Endothelial cell of umbilical vein (primary cell): ENCODE results near the gene TAF10. TPM values are rescaled to one million over a fixed set of nuclear protein-coding genes. Genes with fewer than 3 reads are reported as not detected.

Source experiments
- BruUV-seq: library from RNA; stranded (reverse); fragments of 400-500 nt; replicated peaks from 2 replicates; lab custom pipeline; 2021; lab: Mats Ljungman, UMichigan
- CTCF ChIA-PET: fragments of 300-600, 350-600 bp; sonication (Branson Sonifier 250); formaldehyde crosslinking; loops from one replicate; lab custom pipeline; 2021; ENCODE audit warnings: antibody characterized with exemption, inconsistent platforms; lab: Charles Lee
- POLR2A ChIA-PET: fragments of 300-600, 350-600 bp; sonication (Branson Sonifier 250); formaldehyde crosslinking; loops from one replicate; lab custom pipeline; 2021; ENCODE audit warnings: antibody characterized with exemption, inconsistent platforms; lab: Charles Lee
- DNase-seq: peaks from one replicate; pipeline ENCODE4 v3.0.0-alpha.2; 2011; ENCODE audit warnings: low read depth, low spot score
- FAIRE-seq: peaks from 2 replicates; lab custom pipeline; 2011; peaks lifted over from hg19 to GRCh38; lab: Jason Lieb, UNC
- H2AFZ ChIP-seq: 2 replicates; pipeline ENCODE4 v1.6.0; 2012; ENCODE audit warnings: low read depth, low read length, control low read depth, inconsistent platforms
- H3K27ac ChIP-seq: 2 replicates; pipeline ENCODE4 v1.5.1; 2011; ENCODE audit warnings: low read depth, mild to moderate bottlenecking, control low read depth, low read length, moderate library complexity; ENCODE audit not compliant: insufficient read depth
- H3K27me3 ChIP-seq, 2 experiments: 2 replicates each; pipeline versions ENCODE4 v1.6.0 to v1.6.1; 2011; ENCODE audit warnings: low read length in 2 of 2, mixed read lengths in 1 of 2; ENCODE audit not compliant: control insufficient read depth in 2 of 2, insufficient read depth in 2 of 2
- H3K36me3 ChIP-seq, 2 experiments: 2 replicates in 1 of 2; 3 replicates in 1 of 2; pipeline ENCODE4 v1.5.1; 2011; ENCODE audit warnings: low read length in 2 of 2, mild to moderate bottlenecking in 1 of 2, moderate library complexity in 1 of 2; ENCODE audit not compliant: control insufficient read depth in 2 of 2, insufficient read depth in 2 of 2; ENCODE audit errors: extremely low read depth in 1 of 2
- H3K4me1 ChIP-seq: 3 replicates; pipeline ENCODE4 v1.5.1; 2011; ENCODE audit warnings: mild to moderate bottlenecking, low read length; ENCODE audit not compliant: control insufficient read depth, insufficient read depth; ENCODE audit errors: extremely low read depth
- H3K4me2 ChIP-seq: 2 replicates; pipeline ENCODE4 v1.6.1; 2011; ENCODE audit warnings: low read length, control low read depth, mixed read lengths; ENCODE audit not compliant: insufficient read depth
- H3K4me3 ChIP-seq, 3 experiments: fragments of 200-600 bp in 1 of 3; sonication (generic), shearing (Covaris generic) in 1 of 3; replicated peaks in 1 of 3; 2 replicates each; pipeline ENCODE4 v1.5.1; 2011 to 2016; ENCODE audit warnings: control low read depth in 3 of 3, low read length in 3 of 3, mild to moderate bottlenecking in 2 of 3, inconsistent platforms in 1 of 3, low read depth in 1 of 3, moderate library complexity in 1 of 3; ENCODE audit not compliant: insufficient read depth in 1 of 3
- H3K79me2 ChIP-seq: 2 replicates; pipeline ENCODE4 v1.6.0; 2012; ENCODE audit warnings: low read length, inconsistent platforms; ENCODE audit not compliant: control insufficient read depth, insufficient read depth
- H3K9ac ChIP-seq: replicated peaks from 2 replicates; pipeline ENCODE3; 2011; ENCODE audit warnings: low read length, control low read depth; ENCODE audit not compliant: insufficient read depth; ENCODE audit errors: extremely low read depth
- H3K9me1 ChIP-seq: replicated peaks from 3 replicates; pipeline ENCODE4 v1.6.0; 2011; ENCODE audit warnings: mild to moderate bottlenecking, low read length; ENCODE audit not compliant: control insufficient read depth, insufficient read depth; ENCODE audit errors: extremely low read depth
- H3K9me3 ChIP-seq: replicated peaks from 2 replicates; pipeline ENCODE4 v1.5.1; 2012; ENCODE audit warnings: low read length, inconsistent platforms; ENCODE audit not compliant: control insufficient read depth, insufficient read depth
- H4K20me1 ChIP-seq: replicated peaks from 2 replicates; pipeline ENCODE3; 2011; ENCODE audit warnings: mild to moderate bottlenecking, low read length; ENCODE audit not compliant: control insufficient read depth, insufficient read depth; ENCODE audit errors: extremely low read depth
- CTCF ChIP-seq, 2 donors: IDR thresholded peaks; 1 replicate in 1 of 2; 2 replicates in 1 of 2; pipeline ENCODE4 v1.5.1; 2011; ENCODE audit warnings: low read length in 2 of 2, mild to moderate bottlenecking in 2 of 2, moderate library complexity in 2 of 2, control low read depth in 1 of 2, inconsistent platforms in 1 of 2, low read depth in 1 of 2; ENCODE audit not compliant: insufficient read depth in 1 of 2; ENCODE audit errors: extremely low read depth in 1 of 2
- EZH2 ChIP-seq: IDR thresholded peaks from 2 replicates; pipeline ENCODE4 v1.6.1; 2012; ENCODE audit warnings: borderline replicate concordance, low read depth, mild to moderate bottlenecking, moderate library complexity, low read length, inconsistent platforms; ENCODE audit not compliant: severe bottlenecking
- FOS ChIP-seq: IDR thresholded peaks from 2 replicates; pipeline ENCODE4 v1.6.1; 2011; ENCODE audit warnings: mild to moderate bottlenecking, low read length, moderate library complexity, borderline replicate concordance; ENCODE audit not compliant: insufficient read depth
- GATA2 ChIP-seq: IDR thresholded peaks from 2 replicates; pipeline ENCODE4 v1.7.0; 2011; ENCODE audit warnings: low read depth, mild to moderate bottlenecking, moderate library complexity, mixed read lengths, low read length; ENCODE audit not compliant: insufficient read length, insufficient read depth
- JUN ChIP-seq: IDR thresholded peaks from 2 replicates; pipeline ENCODE4 v1.6.1; 2011; ENCODE audit warnings: borderline replicate concordance, low read depth; ENCODE audit not compliant: insufficient read length, insufficient read depth
- MAX ChIP-seq: IDR thresholded peaks from 2 replicates; pipeline ENCODE4 v1.6.1; 2011; ENCODE audit not compliant: insufficient read depth, insufficient read length
- MYC ChIP-seq: IDR thresholded peaks from one replicate; pipeline ENCODE4 v1.6.1; 2011; ENCODE audit warnings: mild to moderate bottlenecking, low read depth, low read length
- POLR2A ChIP-seq: IDR thresholded peaks from 2 replicates; pipeline ENCODE4 v1.6.1; 2012; ENCODE audit warnings: low read depth, mild to moderate bottlenecking, control low read depth, low read length
- POLR2AphosphoS5 ChIP-seq: IDR thresholded peaks from 2 replicates; pipeline ENCODE4 v1.6.1; 2012; ENCODE audit warnings: low read depth, mild to moderate bottlenecking, control low read depth, low read length, moderate library complexity; ENCODE audit not compliant: insufficient read depth
- dilution Hi-C: fragments of 300-500 bp; cut with MboI; formaldehyde crosslinking; loops from one replicate; pipeline ENCODE4 v1.15.0; 2019; ENCODE audit warnings: low sequenced_read_pairs; ENCODE audit not compliant: extremely low pct_ligation_motif_present
- intact Hi-C: fragments of 100-400 bp; cut with micrococcal nuclease; formaldehyde crosslinking; loops from one replicate; pipeline ENCODE4 v1.10.0; 2022
- polyA plus RNA-seq, 4 experiments: library from polyadenylated mRNA; depleted of rRNA in 3 of 4; stranded (reverse) in 3 of 4; unstranded in 1 of 4; fragments of >200 nt; gene quantifications; 2 replicates each; pipeline versions ENCODE4 v1.2.1 to v1.2.3, GENCODE V29; 2011 to 2012; ENCODE audit warnings: missing spikeins in 1 of 4
- total RNA-seq: library from RNA; stranded (reverse); gene quantifications from 2 replicates; pipeline ENCODE4 v1.2.3, GENCODE V29; 2021

The TAF10 gene
- total and polyA plus RNA-seq, 2 donors (not counting 3 experiments of a cell fraction or from before 2014, with no cell fraction given) = 86.2 to 149 TPM

GRCh38 chr11:6561288-6561687 lies 50.7 kb downstream of the TAF10 start:
- CTCF ChIA-PET = interaction anchor here (3.1 kb wide), 1 partner anchor 30 kb away, joined by 17 read pairs; no protein-coding TSS in a partner anchor
- DNase-seq (no peak), FAIRE-seq (no peak)
- Histone ChIP-seq H3K27ac (no peak overlapping the region), H3K4me3 (no peak overlapping the region), H2AFZ (no peak overlapping the region), H3K36me3 (no peaks in the 10 kb centered on the region), H3K9ac (no peak overlapping the region), H3K9me3 (no peaks in the 10 kb centered on the region), H4K20me1 (no peaks in the 10 kb centered on the region), H3K27me3 (no peaks in the 10 kb centered on the region), H3K4me1 (no peaks in the 10 kb centered on the region), H3K4me2 (no peak overlapping the region), H3K9me1 (no peaks in the 10 kb centered on the region), H3K79me2 (no peaks in the 10 kb centered on the region)
- dilution Hi-C loops = no loop called here
- intact Hi-C loops = no loop called here
- no TSS peak for BruUV-seq
- TF ChIP-seq FOS = no peak
- no peak for TF ChIP-seq JUN
- no peak for TF ChIP-seq CTCF (IDR thresholded peaks at IDR 0.05; ENCODE audit: extremely low read depth in 1 of 2, insufficient read depth in 1 of 2, low read depth in 1 of 2, low read length in 2 of 2)
- no peak for TF ChIP-seq POLR2AphosphoS5
- TF ChIP-seq EZH2 = no peak
- no peak for TF ChIP-seq MAX
- TF ChIP-seq MYC = no peak
- no peak for TF ChIP-seq GATA2
- TF ChIP-seq POLR2A = no peak
- POLR2A ChIA-PET = no interaction called here

Other genes with a start within 250 kb of the TAF10 start
- 51.9 and 58.9 TPM in 2 replicates for gene SMPD1, start 221.7 kb downstream of the TAF10 start, total RNA-seq
- gene SMPD1, start 221.7 kb downstream of the TAF10 start, polyA plus RNA-seq = 93.6 and 105 TPM in 2 replicates
- gene APBB1, start 193.1 kb downstream of the TAF10 start, total RNA-seq = 44.3 and 48.0 TPM in 2 replicates
- 63.5 and 63.8 TPM in 2 replicates for gene APBB1, start 193.1 kb downstream of the TAF10 start, polyA plus RNA-seq
- gene HPX, start 171.2 kb downstream of the TAF10 start, total RNA-seq = 1.3 and 2.1 TPM in 2 replicates
- 1.5 and 1.6 TPM in 2 replicates for gene HPX, start 171.2 kb downstream of the TAF10 start, polyA plus RNA-seq
- gene TRIM3, start 138.3 kb downstream of the TAF10 start, total RNA-seq = 25.6 and 29.2 TPM in 2 replicates
- 21.8 and 22.2 TPM in 2 replicates for gene TRIM3, start 138.3 kb downstream of the TAF10 start, polyA plus RNA-seq
- gene ARFIP2, start 130.9 kb downstream of the TAF10 start, total RNA-seq = 46.7 and 48.4 TPM in 2 replicates
- 62.9 and 64.6 TPM in 2 replicates for gene ARFIP2, start 130.9 kb downstream of the TAF10 start, polyA plus RNA-seq
- gene TIMM10B, start 130.7 kb downstream of the TAF10 start, total RNA-seq = 29.2 and 31.3 TPM in 2 replicates
- 36.5 and 41.8 TPM in 2 replicates for gene TIMM10B, start 130.7 kb downstream of the TAF10 start, polyA plus RNA-seq
- 6.5 and 8.6 TPM in 2 replicates for gene DNHD1, start 114.9 kb downstream of the TAF10 start, total RNA-seq
- 3.7 and 4.4 TPM in 2 replicates for gene DNHD1, start 114.9 kb downstream of the TAF10 start, polyA plus RNA-seq
- 19.4 and 23.3 TPM in 2 replicates for gene RRP8, start 8.6 kb downstream of the TAF10 start, total RNA-seq
- gene RRP8, start 8.6 kb downstream of the TAF10 start, polyA plus RNA-seq = 6.4 and 7.2 TPM in 2 replicates
- 221 and 233 TPM in 2 replicates for gene ILK, start 8.4 kb downstream of the TAF10 start, total RNA-seq
- gene ILK, start 8.4 kb downstream of the TAF10 start, polyA plus RNA-seq = 296 and 299 TPM in 2 replicates
- gene TPP1, start 7.2 kb upstream of the TAF10 start, total RNA-seq = 101 and 124 TPM in 2 replicates
- gene TPP1, start 7.2 kb upstream of the TAF10 start, polyA plus RNA-seq = 219 and 224 TPM in 2 replicates
- gene DCHS1, start 43.6 kb upstream of the TAF10 start, total RNA-seq = 73.0 and 73.1 TPM in 2 replicates
- 56.2 and 64.2 TPM in 2 replicates for gene DCHS1, start 43.6 kb upstream of the TAF10 start, polyA plus RNA-seq
- 86.8 and 87.2 TPM in 2 replicates for gene MRPL17, start 71.1 kb upstream of the TAF10 start, total RNA-seq
- gene MRPL17, start 71.1 kb upstream of the TAF10 start, polyA plus RNA-seq = 61.7 and 67.6 TPM in 2 replicates
- 0.33 and 0.46 TPM in 2 replicates for gene OR2AG2, start 159.8 kb upstream of the TAF10 start, total RNA-seq
- gene OR2AG2, start 159.8 kb upstream of the TAF10 start, polyA plus RNA-seq = 0.13 and 0.18 TPM in 2 replicates
- not detected in 2 replicates for gene OR2AG1, start 170.8 kb upstream of the TAF10 start, total RNA-seq
- not detected in 2 replicates for gene OR2AG1, start 170.8 kb upstream of the TAF10 start, polyA plus RNA-seq
- gene OR6A2, start 187.5 kb upstream of the TAF10 start, total RNA-seq = 0.27 and 0.46 TPM in 2 replicates
- 0.06 and 0.21 TPM in 2 replicates for gene OR6A2, start 187.5 kb upstream of the TAF10 start, polyA plus RNA-seq
- gene OR10A5, start 233.5 kb upstream of the TAF10 start, total RNA-seq = not detected in 2 replicates
- not detected in 2 replicates for gene OR10A5, start 233.5 kb upstream of the TAF10 start, polyA plus RNA-seq